Heart left ventricle (tissue), 13 donors: Measurements from ENCODE around the gene ASB13.

Experiments used
- POLR2A ChIP-seq, 2 donors: fragments of 450-650 bp; IDR thresholded peaks; one replicate each; pipeline ENCODE4 v1.6.1; 2017; ENCODE audit warnings: antibody characterized with exemption in 2 of 2, mild to moderate bottlenecking in 2 of 2, moderate library complexity in 2 of 2
- TF ChIP-seq, protein P1 (sequence below), 12 donors: fragments of 200-600 bp; sonication (generic) in 4 of 12; IDR thresholded peaks; one replicate each; pipeline versions ENCODE4 v1.5.0 to v1.8.0; 2018 to 2022; ENCODE audit warnings: antibody characterized with exemption in 12 of 12, mild to moderate bottlenecking in 5 of 12
- donor health status: ischemic (EF 13 %, LVEDD 7.1; RV severe dilation, severe dysfunction).
- donor health status: DM: no; HTN: yes; CAD: no.
- donor health status: DM: no; HTN: no; CAD: no.
- donor health status: ischemic (EF 25% LVEDD 6.9; RV normal size, moderate dysfunction).
- donor health status: ischemic (EF 25% LVEDD 5.7; RV mildly dilated, moderate dysfunction).
- donor health status: ischemic (EF 35%, LVEDD 5.7; RV mildly dilated, moderate dysfunction).
- donor health status: nonischemic (EF 11% LVEDD 7.7; RV severe dilation, severe dysfunction).
- donor health status: DM: yes; HTN: yes; CAD: no.
- donor health status: PGD.
- donor health status: ischemic (EF 29% LVEDD 5.4; RV normal size, mild dysfunction).
- donor health status: nonischemic (EF 23%, LVEDD 6.1; RV moderate dilation, normal function).

GRCh38 chr10:5618042-5618441, 48.4 kb downstream of the ASB13 start:
- TF ChIP-seq, protein P1, sequence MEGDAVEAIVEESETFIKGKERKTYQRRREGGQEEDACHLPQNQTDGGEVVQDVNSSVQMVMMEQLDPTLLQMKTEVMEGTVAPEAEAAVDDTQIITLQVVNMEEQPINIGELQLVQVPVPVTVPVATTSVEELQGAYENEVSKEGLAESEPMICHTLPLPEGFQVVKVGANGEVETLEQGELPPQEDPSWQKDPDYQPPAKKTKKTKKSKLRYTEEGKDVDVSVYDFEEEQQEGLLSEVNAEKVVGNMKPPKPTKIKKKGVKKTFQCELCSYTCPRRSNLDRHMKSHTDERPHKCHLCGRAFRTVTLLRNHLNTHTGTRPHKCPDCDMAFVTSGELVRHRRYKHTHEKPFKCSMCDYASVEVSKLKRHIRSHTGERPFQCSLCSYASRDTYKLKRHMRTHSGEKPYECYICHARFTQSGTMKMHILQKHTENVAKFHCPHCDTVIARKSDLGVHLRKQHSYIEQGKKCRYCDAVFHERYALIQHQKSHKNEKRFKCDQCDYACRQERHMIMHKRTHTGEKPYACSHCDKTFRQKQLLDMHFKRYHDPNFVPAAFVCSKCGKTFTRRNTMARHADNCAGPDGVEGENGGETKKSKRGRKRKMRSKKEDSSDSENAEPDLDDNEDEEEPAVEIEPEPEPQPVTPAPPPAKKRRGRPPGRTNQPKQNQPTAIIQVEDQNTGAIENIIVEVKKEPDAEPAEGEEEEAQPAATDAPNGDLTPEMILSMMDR (IDR thresholded peaks at IDR 0.05) = no peak
- no peak for TF ChIP-seq POLR2A (IDR thresholded peaks at IDR 0.05)
